CD14-positive monocyte (primary cell): ENCODE measurements around the gene ZRANB1. TPM values are rescaled to one million over a fixed set of nuclear protein-coding genes. Genes with fewer than 3 reads are reported as not detected.

Experiments
- DNase-seq, 3 donors: peaks; one replicate each; pipeline ENCODE4 v3.0.0-alpha.2; 2011 to 2022
- H2AFZ ChIP-seq: 2 replicates; pipeline ENCODE4 v1.6.0; 2012; ENCODE audit warnings: mild to moderate bottlenecking, low read depth, low read length, inconsistent platforms; ENCODE audit not compliant: insufficient read depth, poor library complexity, severe bottlenecking
- H3K27ac ChIP-seq, 2 donors: 1 replicate in 1 of 2; 2 replicates in 1 of 2; pipeline ENCODE4 v1.5.1; 2012 to 2013; ENCODE audit warnings: low read length in 2 of 2, control low read depth in 1 of 2, inconsistent platforms in 1 of 2, low read depth in 1 of 2, mild to moderate bottlenecking in 1 of 2
- H3K27me3 ChIP-seq, 2 donors: one replicate each; pipeline versions ENCODE4 v1.6.0 to v1.6.1; 2011 to 2013; ENCODE audit warnings: low read length in 2 of 2; ENCODE audit not compliant: control insufficient read depth in 2 of 2, insufficient read depth in 2 of 2
- H3K36me3 ChIP-seq, 2 donors: replicated peaks in 1 of 2; 1 replicate in 1 of 2; 2 replicates in 1 of 2; pipeline versions ENCODE4 v1.5.1 to v1.6.1; 2012 to 2013; ENCODE audit warnings: low read length in 2 of 2, control low read depth in 1 of 2, inconsistent platforms in 1 of 2, mild to moderate bottlenecking in 1 of 2; ENCODE audit not compliant: insufficient read depth in 2 of 2, control insufficient read depth in 1 of 2
- H3K4me1 ChIP-seq, 2 donors: 1 replicate in 1 of 2; 2 replicates in 1 of 2; pipeline versions ENCODE4 v1.5.1 to v1.6.1; 2012 to 2013; ENCODE audit warnings: low read length in 2 of 2, control low read depth in 1 of 2, inconsistent platforms in 1 of 2, mild to moderate bottlenecking in 1 of 2, moderate library complexity in 1 of 2; ENCODE audit not compliant: insufficient read depth in 2 of 2, control insufficient read depth in 1 of 2
- H3K4me2 ChIP-seq: replicated peaks from 2 replicates; pipeline ENCODE3; 2012; ENCODE audit warnings: low read length, moderate library complexity, mild to moderate bottlenecking; ENCODE audit not compliant: poor library complexity, severe bottlenecking; ENCODE audit errors: extremely low read depth
- H3K4me3 ChIP-seq, 3 experiments: fragments of 200-600 bp in 1 of 3; sonication (generic) in 1 of 3; replicated peaks in 1 of 3; 1 replicate in 2 of 3; 2 replicates in 1 of 3; pipeline ENCODE4 v1.5.1; 2011 to 2013; ENCODE audit warnings: low read length in 3 of 3, mild to moderate bottlenecking in 3 of 3, control low read depth in 2 of 3, low read depth in 2 of 3, inconsistent platforms in 1 of 3, moderate library complexity in 1 of 3
- H3K79me2 ChIP-seq: 2 replicates; pipeline ENCODE4 v1.6.0; 2012; ENCODE audit warnings: mild to moderate bottlenecking, control low read depth, inconsistent platforms, low read length, moderate library complexity; ENCODE audit not compliant: insufficient read depth
- H3K9ac ChIP-seq: 2 replicates; pipeline ENCODE4 v1.6.0; 2017; ENCODE audit warnings: low read length, mild to moderate bottlenecking; ENCODE audit not compliant: insufficient read depth, poor library complexity, severe bottlenecking
- H3K9me3 ChIP-seq, 2 donors: replicated peaks in 1 of 2; 1 replicate in 1 of 2; 2 replicates in 1 of 2; pipeline versions ENCODE4 v1.5.1 to v1.6.1; 2012 to 2013; ENCODE audit warnings: low read length in 2 of 2, control low read depth in 1 of 2; ENCODE audit not compliant: control insufficient read depth in 1 of 2, insufficient read depth in 1 of 2
- H4K20me1 ChIP-seq: 2 replicates; pipeline ENCODE4 v1.6.0; 2012; ENCODE audit warnings: mild to moderate bottlenecking, low read length, control low read depth, moderate library complexity; ENCODE audit not compliant: insufficient read depth
- H3K27ac Mint-ChIP-seq, 7 donors: one replicate each; pipeline ENCODE4 v1.8.0; 2020; ENCODE audit warnings: mild to moderate bottlenecking in 7 of 7, mixed read lengths in 7 of 7, moderate library complexity in 6 of 7, inconsistent platforms in 2 of 7
- H3K27me3 Mint-ChIP-seq, 3 donors: one replicate each; pipeline ENCODE4 v1.8.0; 2021 to 2022; ENCODE audit warnings: low read depth in 3 of 3, mild to moderate bottlenecking in 3 of 3, mixed read lengths in 3 of 3, moderate library complexity in 3 of 3, inconsistent platforms in 1 of 3
- H3K36me3 Mint-ChIP-seq, 2 donors: one replicate each; pipeline ENCODE4 v1.8.0; 2020; ENCODE audit warnings: mixed read lengths in 2 of 2, inconsistent platforms in 1 of 2, mild to moderate bottlenecking in 1 of 2
- H3K4me1 Mint-ChIP-seq: one replicate; pipeline ENCODE4 v1.8.0; 2020; ENCODE audit warnings: mild to moderate bottlenecking, mixed read lengths
- H3K4me3 Mint-ChIP-seq, 2 donors: one replicate each; pipeline ENCODE4 v1.8.0; 2020; ENCODE audit warnings: mild to moderate bottlenecking in 2 of 2, mixed read lengths in 2 of 2, moderate library complexity in 1 of 2
- H3K9me3 Mint-ChIP-seq, 7 donors: one replicate each; pipeline ENCODE4 v1.8.0; 2020 to 2022; ENCODE audit warnings: mixed read lengths in 7 of 7, mild to moderate bottlenecking in 6 of 7, moderate library complexity in 6 of 7, inconsistent platforms in 2 of 7
- CTCF ChIP-seq: fragments of 200-600 bp; IDR thresholded peaks from one replicate; pipeline ENCODE4 v1.8.0; 2022; ENCODE audit warnings: antibody characterized with exemption, mild to moderate bottlenecking
- WGBS: methylation state at CpG from one replicate; pipeline ENCODE4 v1.1.5; 2013; ENCODE audit warnings: missing lambda C conversion rate; ENCODE audit not compliant: insufficient coverage; 5-methylcytosine and 5-hydroxymethylcytosine counted together
- intact Hi-C, 2 donors: fragments of 100-400 bp; cut with micrococcal nuclease; formaldehyde crosslinking; loops; one replicate each; pipeline versions ENCODE4 v1.15.0 to v1.15.1; 2023
- polyA plus RNA-seq, 3 donors: library from polyadenylated mRNA; depleted of rRNA in 1 of 3; unstranded in 2 of 3; stranded (reverse) in 1 of 3; fragments of 300-500 nt in 2 of 3; fragments of >200 nt in 1 of 3; fragmentation: Illumina TruSeq in 2 of 3; gene quantifications; 1 replicate in 2 of 3; 2 replicates in 1 of 3; pipeline ENCODE4 v1.2.3, GENCODE V29; 2012 to 2021

Gene ZRANB1
- polyA plus RNA-seq, 3 donors = 2.7 to 5.6 (median 3.1) TPM

- 100% methylated on average over 1 of the region's 3 CpGs for WGBS
- no peak overlapping the region for H3K4me2 ChIP-seq
- TF ChIP-seq CTCF = no peak
- H3K79me2 ChIP-seq = peaks cover 61% of the 10 kb centered on the region
- Mint-ChIP-seq H3K4me1 (peaks cover 41% of the 10 kb centered on the region), H3K36me3 (peaks cover 11 to 16% of the 10 kb centered on the region in 2 donors), H3K27me3 (no peaks in the 10 kb centered on the region), H3K27ac (no peak overlapping the region), H3K9me3 (peaks cover 0 to 2% (median 0%) of the 10 kb centered on the region in 7 donors), H3K4me3 (no peak overlapping the region)
- DNase-seq = no peak
- H3K36me3 ChIP-seq = no peaks in the 10 kb centered on the region
- intact Hi-C loops = no loop called here
- no peak overlapping the region for H3K9ac ChIP-seq
- no peak overlapping the region for H3K27ac ChIP-seq
- H3K27me3 ChIP-seq = no peaks in the 10 kb centered on the region
- H2AFZ ChIP-seq = no peak overlapping the region
- H4K20me1 ChIP-seq = peaks cover 86% of the 10 kb centered on the region
- H3K9me3 ChIP-seq = no peaks in the 10 kb centered on the region
- no peak overlapping the region for H3K4me3 ChIP-seq
- peaks cover 21 to 32% of the 10 kb centered on the region in 2 donors for H3K4me1 ChIP-seq
Measured at GRCh38 chr10:124959564-124959963, 17.6 kb downstream of the ZRANB1 start.

- Histone ChIP-seq H3K27ac (no peak overlapping the region), H3K9ac (no peak overlapping the region), H3K4me1 (peaks cover 21 to 32% of the 10 kb centered on the region in 2 donors), H3K9me3 (no peaks in the 10 kb centered on the region), H3K4me3 (no peak overlapping the region), H4K20me1 (peaks cover 93% of the 10 kb centered on the region), H3K27me3 (no peaks in the 10 kb centered on the region), H3K79me2 (peaks cover 57% of the 10 kb centered on the region), H3K4me2 (no peak overlapping the region), H3K36me3 (peaks cover 5 to 6% of the 10 kb centered on the region in 2 donors), H2AFZ (no peak overlapping the region)
- Mint-ChIP-seq H3K4me3 (no peak overlapping the region), H3K4me1 (peaks cover 39% of the 10 kb centered on the region), H3K9me3 (no peaks in the 10 kb centered on the region), H3K27ac (peak overlapping the region in 4 of 7 donors; percentile 35 to 69 (median 44)), H3K36me3 (peaks cover 20% of the 10 kb centered on the region in 2 donors), H3K27me3 (no peaks in the 10 kb centered on the region)
- intact Hi-C loops = loop anchor here in 1 of 2 donors (5.0 kb wide), 1 partner anchor 44 kb away; no protein-coding TSS in a partner anchor
- no peak for DNase-seq
- no peak for TF ChIP-seq CTCF
- 100% methylated on average over 2 of the region's 4 CpGs for WGBS
Measured at GRCh38 chr10:124961248-124961570, 19.3 kb downstream of the ZRANB1 start.
